ENCODE data around the gene COPS3.
A peak's percentile ranks its signal among the peaks of the same experiment; 100 is the strongest.
"Not testable (repeated sequence)": the region's sequence is repeated elsewhere in the genome, so short reads cannot be mapped to it uniquely, and the experiment has no call there.

The COPS3 gene

GRCh38 chr17:17300624-17301568 lies 19.9 kb upstream of the COPS3 start:
- DNase-seq: peak; percentile 59

- peak; percentile 83 for DNase-seq
Observed at GRCh38 chr17:17298108-17298507, 17.1 kb upstream of the COPS3 start.

GRCh38 chr17:17297217-17297616 lies 16.2 kb upstream of the COPS3 start:
- DNase-seq: peak; percentile 84

GRCh38 chr17:17295141-17295540 lies 14.1 kb upstream of the COPS3 start:
- no peak for DNase-seq

- no peak for DNase-seq
Observed at GRCh38 chr17:17289701-17290100, 8.7 kb upstream of the COPS3 start.

GRCh38 chr17:17289086-17289485 lies 8.0 kb upstream of the COPS3 start:
- DNase-seq: no peak

- DNase-seq: no peak
Observed at GRCh38 chr17:17285951-17286350, 4.9 kb upstream of the COPS3 start.

- no peak for DNase-seq
Observed at GRCh38 chr17:17279316-17279715, 1.7 kb downstream of the COPS3 start.

GRCh38 chr17:17277431-17277830 lies 3.6 kb downstream of the COPS3 start:
- DNase-seq: not testable (repeated sequence)

- no peak for DNase-seq
Observed at GRCh38 chr17:17275971-17276370, 5.1 kb downstream of the COPS3 start.

- DNase-seq: no peak
Observed at GRCh38 chr17:17269926-17270773, 10.9 kb downstream of the COPS3 start.

- DNase-seq: no peak
Observed at GRCh38 chr17:17264430-17264829, 16.6 kb downstream of the COPS3 start.

- no peak for DNase-seq
Observed at GRCh38 chr17:17258998-17259397, 22.0 kb downstream of the COPS3 start.

- DNase-seq: no peak
Observed at GRCh38 chr17:17258011-17258410, 23.0 kb downstream of the COPS3 start.

GRCh38 chr17:17256316-17256715 lies 24.7 kb downstream of the COPS3 start:
- no peak for DNase-seq

- DNase-seq: not testable (repeated sequence)
Observed at GRCh38 chr17:17255689-17256088, 25.4 kb downstream of the COPS3 start.

GRCh38 chr17:17254036-17254435 lies 27.0 kb downstream of the COPS3 start:
- DNase-seq: no peak

- no peak for DNase-seq
Observed at GRCh38 chr17:17253406-17253805, 27.6 kb downstream of the COPS3 start.

- no peak for DNase-seq
Observed at GRCh38 chr17:17252149-17252661, 28.8 kb downstream of the COPS3 start.

- no peak for DNase-seq
Observed at GRCh38 chr17:17246879-17247278, 34.2 kb downstream of the COPS3 start.

GRCh38 chr17:17243163-17243562 lies 37.9 kb downstream of the COPS3 start:
- DNase-seq: no peak

- no peak for DNase-seq
Observed at GRCh38 chr17:17242246-17242645, 38.8 kb downstream of the COPS3 start.

- no peak for DNase-seq
Observed at GRCh38 chr17:17241656-17242055, 39.4 kb downstream of the COPS3 start.

- no peak for DNase-seq
Observed at GRCh38 chr17:17239832-17240231, 41.2 kb downstream of the COPS3 start.
